Panc1 (cell line): ENCODE data around the gene SMOC2. TPM values are rescaled to one million over a fixed set of nuclear protein-coding genes. Genes with fewer than 3 reads are reported as not detected.
"Not testable (repeated sequence)": the region's sequence is repeated elsewhere in the genome, so short reads cannot be mapped to it uniquely, and the experiment has no call there.

Source experiments
- ATAC-seq: fragments of 200-7000 bp; cut with Tn5 transposase; 2 replicates; pipeline ENCODE4 v1.9.1; 2020; ENCODE audit warnings: mild to moderate bottlenecking, moderate library complexity
- BruUV-seq: library from RNA; stranded (reverse); fragments of 400-500 nt; replicated peaks from 2 replicates; lab custom pipeline; 2021; lab: Mats Ljungman, UMichigan
- CTCF ChIA-PET: fragments of 300-600 bp; sonication (Branson Sonifier 250); formaldehyde crosslinking; loops from one replicate; lab custom pipeline; 2022; ENCODE audit warnings: antibody characterized with exemption; lab: Charles Lee
- POLR2A ChIA-PET: fragments of 300-600 bp; sonication (Branson Sonifier 250); formaldehyde crosslinking; loops from one replicate; lab custom pipeline; 2022; ENCODE audit warnings: antibody characterized with exemption; lab: Charles Lee
- DNase-seq: peaks from one replicate; pipeline ENCODE4 v3.0.0-alpha.2; 2010; ENCODE audit warnings: low read depth, low spot score
- H3K27ac ChIP-seq: 2 replicates; pipeline ENCODE4 v1.5.1; 2011; ENCODE audit warnings: mild to moderate bottlenecking, low read length, inconsistent platforms
- H3K27me3 ChIP-seq: fragments of 200-500 bp; sonication (Bioruptor generic); 2 replicates; pipeline ENCODE4 v1.6.0; 2014; ENCODE audit warnings: low read length, inconsistent platforms; ENCODE audit not compliant: control insufficient read depth, insufficient read depth
- H3K36me3 ChIP-seq: fragments of 200-500 bp; sonication (Bioruptor generic); 2 replicates; pipeline ENCODE4 v1.5.1; 2014; ENCODE audit warnings: inconsistent platforms, mild to moderate bottlenecking, low read length, moderate library complexity; ENCODE audit not compliant: control insufficient read depth, insufficient read depth
- H3K4me1 ChIP-seq: 2 replicates; pipeline ENCODE4 v1.5.1; 2011; ENCODE audit warnings: inconsistent platforms, mild to moderate bottlenecking, low read length, moderate library complexity; ENCODE audit not compliant: control insufficient read depth, insufficient read depth
- H3K4me3 ChIP-seq, 2 experiments: 2 replicates each; pipeline ENCODE4 v1.5.1; 2011 to 2012; ENCODE audit warnings: low read depth in 2 of 2, low read length in 2 of 2, mild to moderate bottlenecking in 2 of 2, inconsistent platforms in 1 of 2, moderate library complexity in 1 of 2
- H3K9me3 ChIP-seq: fragments of 200-500 bp; sonication (Bioruptor generic); 2 replicates; pipeline ENCODE4 v1.5.1; 2014; ENCODE audit warnings: low read depth, mild to moderate bottlenecking, inconsistent platforms, low read length, moderate library complexity; ENCODE audit not compliant: control insufficient read depth, insufficient read depth
- POLR2AphosphoS5 ChIP-seq: IDR thresholded peaks from 2 replicates; pipeline ENCODE4 v1.6.1; 2012; ENCODE audit warnings: mild to moderate bottlenecking, low read depth, low read length, moderate library complexity
- SIN3A ChIP-seq: IDR thresholded peaks from 2 replicates; pipeline ENCODE4 v1.6.1; 2012; ENCODE audit warnings: low read depth, mild to moderate bottlenecking, low read length, moderate library complexity, borderline replicate concordance; ENCODE audit not compliant: insufficient read depth
- TCF7L2 ChIP-seq: IDR thresholded peaks from 2 replicates; pipeline ENCODE4 v1.6.1; 2011; ENCODE audit warnings: mild to moderate bottlenecking, low read depth, low read length, inconsistent platforms
- in situ Hi-C: cut with HindIII; loops from 2 replicates; pipeline ENCODE4 v1.10.0; 2016; ENCODE audit warnings: low sequenced_read_pairs, low pct_unique_long_range_greater_than_20kb
- intact Hi-C: fragments of 100-400 bp; cut with micrococcal nuclease; formaldehyde crosslinking; loops from one replicate; pipeline ENCODE4 v1.10.0; 2022; ENCODE audit not compliant: unreplicated experiment
- total RNA-seq: library from RNA; stranded (reverse); gene quantifications from one replicate; pipeline ENCODE4 v1.2.1, GENCODE V29; 2021; ENCODE audit not compliant: unreplicated experiment
- TF ChIP-seq, protein P1 (sequence below), 2 experiments: IDR thresholded peaks; 2 replicates each; pipeline ENCODE4 v1.6.1; 2011 to 2012; ENCODE audit warnings: low read depth in 2 of 2, control low read depth in 1 of 2, low read length in 1 of 2, mild to moderate bottlenecking in 1 of 2, moderate library complexity in 1 of 2; ENCODE audit not compliant: insufficient read depth in 1 of 2
- TF ChIP-seq, protein P2 (sequence below): fragments of 450-650 bp; IDR thresholded peaks from 2 replicates; pipeline ENCODE4 v1.5.1; 2017; ENCODE audit warnings: mild to moderate bottlenecking

The SMOC2 gene
- total RNA-seq, 1 experiment from 2014 or later = 0.13 TPM

DNA sequence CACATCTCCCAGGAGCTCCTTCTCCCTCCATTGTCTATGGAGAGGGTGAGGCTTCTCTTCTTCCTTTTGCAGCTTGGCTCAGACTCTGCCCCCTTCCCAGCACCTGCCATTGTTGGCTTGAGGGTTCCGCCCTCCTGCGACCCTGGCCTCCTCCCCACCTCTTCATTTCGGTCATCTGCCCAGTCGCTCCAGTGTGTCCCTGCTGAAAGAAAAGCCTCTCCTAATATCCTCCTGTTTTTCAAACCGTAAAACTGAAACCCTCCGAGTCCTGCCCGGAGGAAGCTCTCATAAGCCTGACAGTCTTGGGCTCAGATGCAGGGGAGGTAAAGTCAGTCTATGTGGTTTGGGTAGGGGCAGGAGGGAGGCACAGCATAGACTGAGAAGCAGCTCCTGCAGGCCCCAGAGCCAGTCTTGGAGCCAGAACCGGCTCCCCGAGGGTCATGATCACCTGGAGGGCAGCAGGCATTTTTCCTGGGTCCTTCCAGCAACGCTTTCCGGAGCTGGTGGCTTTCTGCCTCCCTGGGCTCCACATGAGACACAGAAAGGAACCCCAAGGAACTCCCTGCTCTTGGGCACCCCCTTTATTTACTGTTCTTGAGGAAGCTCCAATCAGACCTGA lies 235.1 kb downstream of the SMOC2 start:
- ChIA-PET CTCF (no interaction called here), POLR2A (no interaction called here)
- intact Hi-C loops = no loop called here
- TF ChIP-seq POLR2AphosphoS5 (no peak), SIN3A (no peak), TCF7L2 (no peak)
- TF ChIP-seq, protein P1, sequence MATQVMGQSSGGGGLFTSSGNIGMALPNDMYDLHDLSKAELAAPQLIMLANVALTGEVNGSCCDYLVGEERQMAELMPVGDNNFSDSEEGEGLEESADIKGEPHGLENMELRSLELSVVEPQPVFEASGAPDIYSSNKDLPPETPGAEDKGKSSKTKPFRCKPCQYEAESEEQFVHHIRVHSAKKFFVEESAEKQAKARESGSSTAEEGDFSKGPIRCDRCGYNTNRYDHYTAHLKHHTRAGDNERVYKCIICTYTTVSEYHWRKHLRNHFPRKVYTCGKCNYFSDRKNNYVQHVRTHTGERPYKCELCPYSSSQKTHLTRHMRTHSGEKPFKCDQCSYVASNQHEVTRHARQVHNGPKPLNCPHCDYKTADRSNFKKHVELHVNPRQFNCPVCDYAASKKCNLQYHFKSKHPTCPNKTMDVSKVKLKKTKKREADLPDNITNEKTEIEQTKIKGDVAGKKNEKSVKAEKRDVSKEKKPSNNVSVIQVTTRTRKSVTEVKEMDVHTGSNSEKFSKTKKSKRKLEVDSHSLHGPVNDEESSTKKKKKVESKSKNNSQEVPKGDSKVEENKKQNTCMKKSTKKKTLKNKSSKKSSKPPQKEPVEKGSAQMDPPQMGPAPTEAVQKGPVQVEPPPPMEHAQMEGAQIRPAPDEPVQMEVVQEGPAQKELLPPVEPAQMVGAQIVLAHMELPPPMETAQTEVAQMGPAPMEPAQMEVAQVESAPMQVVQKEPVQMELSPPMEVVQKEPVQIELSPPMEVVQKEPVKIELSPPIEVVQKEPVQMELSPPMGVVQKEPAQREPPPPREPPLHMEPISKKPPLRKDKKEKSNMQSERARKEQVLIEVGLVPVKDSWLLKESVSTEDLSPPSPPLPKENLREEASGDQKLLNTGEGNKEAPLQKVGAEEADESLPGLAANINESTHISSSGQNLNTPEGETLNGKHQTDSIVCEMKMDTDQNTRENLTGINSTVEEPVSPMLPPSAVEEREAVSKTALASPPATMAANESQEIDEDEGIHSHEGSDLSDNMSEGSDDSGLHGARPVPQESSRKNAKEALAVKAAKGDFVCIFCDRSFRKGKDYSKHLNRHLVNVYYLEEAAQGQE (IDR thresholded peaks at IDR 0.05; ENCODE audit: insufficient read depth in 1 of 2, low read depth in 2 of 2, low read length in 1 of 2) = no peak
- TF ChIP-seq, protein P2, sequence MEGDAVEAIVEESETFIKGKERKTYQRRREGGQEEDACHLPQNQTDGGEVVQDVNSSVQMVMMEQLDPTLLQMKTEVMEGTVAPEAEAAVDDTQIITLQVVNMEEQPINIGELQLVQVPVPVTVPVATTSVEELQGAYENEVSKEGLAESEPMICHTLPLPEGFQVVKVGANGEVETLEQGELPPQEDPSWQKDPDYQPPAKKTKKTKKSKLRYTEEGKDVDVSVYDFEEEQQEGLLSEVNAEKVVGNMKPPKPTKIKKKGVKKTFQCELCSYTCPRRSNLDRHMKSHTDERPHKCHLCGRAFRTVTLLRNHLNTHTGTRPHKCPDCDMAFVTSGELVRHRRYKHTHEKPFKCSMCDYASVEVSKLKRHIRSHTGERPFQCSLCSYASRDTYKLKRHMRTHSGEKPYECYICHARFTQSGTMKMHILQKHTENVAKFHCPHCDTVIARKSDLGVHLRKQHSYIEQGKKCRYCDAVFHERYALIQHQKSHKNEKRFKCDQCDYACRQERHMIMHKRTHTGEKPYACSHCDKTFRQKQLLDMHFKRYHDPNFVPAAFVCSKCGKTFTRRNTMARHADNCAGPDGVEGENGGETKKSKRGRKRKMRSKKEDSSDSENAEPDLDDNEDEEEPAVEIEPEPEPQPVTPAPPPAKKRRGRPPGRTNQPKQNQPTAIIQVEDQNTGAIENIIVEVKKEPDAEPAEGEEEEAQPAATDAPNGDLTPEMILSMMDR = no peak
- no peaks in the 10 kb centered on the region for H3K9me3 ChIP-seq
- ATAC-seq (no peak), DNase-seq (no peak)
- no TSS peak for BruUV-seq
- in situ Hi-C loops = no loop called here
- H3K27ac ChIP-seq = no peak overlapping the region
- peaks cover 5% of the 10 kb centered on the region; the same call in 1 of the 2 replicates for H3K27me3 ChIP-seq
- no peak overlapping the region for H3K4me3 ChIP-seq
- H3K4me1 ChIP-seq = no peaks in the 10 kb centered on the region
- H3K36me3 ChIP-seq = no peaks in the 10 kb centered on the region

GRCh38 chr6:168676552-168677322 lies 235.8 kb downstream of the SMOC2 start:
- no peaks in the 10 kb centered on the region for H3K9me3 ChIP-seq
- H3K36me3 ChIP-seq = no peaks in the 10 kb centered on the region
- TF ChIP-seq, protein P1 (IDR thresholded peaks at IDR 0.05; ENCODE audit: insufficient read depth in 1 of 2, low read depth in 2 of 2, low read length in 1 of 2) = no peak
- TF ChIP-seq POLR2AphosphoS5 = no peak
- no peak for TF ChIP-seq SIN3A
- no peak for TF ChIP-seq TCF7L2
- TF ChIP-seq, protein P2 = no peak
- intact Hi-C loops = no loop called here
- DNase-seq (no peak), ATAC-seq (no peak)
- in situ Hi-C loops = no loop called here
- no peak overlapping the region for H3K4me3 ChIP-seq
- CTCF ChIA-PET = no interaction called here
- BruUV-seq = no TSS peak
- POLR2A ChIA-PET = no interaction called here
- peaks cover 5% of the 10 kb centered on the region; the same call in 1 of the 2 replicates for H3K27me3 ChIP-seq
- no peaks in the 10 kb centered on the region for H3K4me1 ChIP-seq
- H3K27ac ChIP-seq = no peak overlapping the region

GRCh38 chr6:168677323-168677781 lies 236.4 kb downstream of the SMOC2 start:
- DNase-seq, CTCF ChIA-PET, H3K4me3 ChIP-seq, H3K36me3 ChIP-seq, H3K27me3 ChIP-seq, intact Hi-C loops, in situ Hi-C loops, BruUV-seq, H3K9me3 ChIP-seq, H3K27ac ChIP-seq, ATAC-seq, POLR2A ChIA-PET, H3K4me1 ChIP-seq: not testable (repeated sequence)
